Ovary (tissue), 9 donors: ENCODE results near the gene NR3C1. TPM values are rescaled to one million over a fixed set of nuclear protein-coding genes. Genes with fewer than 3 reads are reported as not detected.

Experiments used
- DNase-seq, 5 donors: peaks; one replicate each; pipeline ENCODE4 v3.0.0-alpha.2; 2019 to 2020
- H3K27ac ChIP-seq, 2 donors: fragments of 200-600 bp; one replicate each; pipeline versions ENCODE4 v1.5.1 to v1.8.0; 2019 to 2022
- H3K27me3 ChIP-seq: fragments of 200-600 bp; one replicate; pipeline ENCODE4 v1.8.0; 2022
- H3K36me3 ChIP-seq: fragments of 200-600 bp; sonication (generic); one replicate; pipeline ENCODE4 v1.5.1; 2019
- H3K4me1 ChIP-seq: one replicate; pipeline ENCODE4 v1.8.1; 2013; ENCODE audit warnings: mild to moderate bottlenecking, moderate library complexity; ENCODE audit not compliant: insufficient read depth
- H3K4me3 ChIP-seq: fragments of 200-600 bp; sonication (generic); one replicate; pipeline ENCODE4 v1.5.1; 2017
- H3K9me3 ChIP-seq, 2 donors: fragments of 200-600 bp in 1 of 2; sonication (generic) in 1 of 2; one replicate each; pipeline versions ENCODE4 v1.5.1 to v1.8.1; 2013 to 2019; ENCODE audit warnings: mild to moderate bottlenecking in 1 of 2, moderate library complexity in 1 of 2
- EP300 ChIP-seq: sonication (generic); formaldehyde crosslinking; IDR thresholded peaks from one replicate; pipeline ENCODE4 v1.6.1; 2017; ENCODE audit warnings: antibody characterized with exemption
- POLR2A ChIP-seq: fragments of 450-650 bp; IDR thresholded peaks from one replicate; pipeline ENCODE4 v1.6.1; 2017; ENCODE audit warnings: antibody characterized with exemption, mild to moderate bottlenecking, moderate library complexity
- WGBS, 3 donors: extraction: QIAGEN DNeasy Blood & Tissue Kit in 1 of 3; methylation state at CpG; one replicate each; pipeline versions ENCODE4 v1.1.5 to v1.1.7; 2013 to 2017; 5-methylcytosine and 5-hydroxymethylcytosine counted together
- intact Hi-C, 4 donors: fragments of 100-400 bp; cut with DNase I; formaldehyde crosslinking; loops; one replicate each; pipeline versions ENCODE4 v1.11.0 to v1.15.1; 2022 to 2023
- polyA plus RNA-seq, 2 donors: library from polyadenylated mRNA; stranded (reverse); fragments of 200-250 nt in 1 of 2; fragments of 350-450 nt in 1 of 2; fragmentation: Illumina TruSeq in 1 of 2; extraction: RNeasy Lipid Tissue Mini Kit (QIAGEN cat#74804) in 1 of 2; gene quantifications; one replicate each; pipeline ENCODE4 v1.2.3, GENCODE V29; 2013 to 2014
- total RNA-seq, 7 donors: library from RNA; depleted of rRNA in 2 of 7; stranded (reverse); fragments of >200 nt in 2 of 7; fragmentation: NEBNext Ultra II Directional in 3 of 7; extraction: Animal tissue kit (Norgen Biotek cat#: 25700) in 3 of 7; gene quantifications; one replicate each; pipeline versions ENCODE4 v1.1.0 to v1.2.4, GENCODE V29; 2016 to 2023
- TF ChIP-seq, protein P1 (sequence below), 3 donors: fragments of 450-650 bp in 2 of 3; fragments of 200-600 bp in 1 of 3; IDR thresholded peaks; one replicate each; pipeline versions ENCODE4 v1.5.1 to v1.8.0; 2016 to 2022; ENCODE audit warnings: antibody characterized with exemption in 3 of 3, mild to moderate bottlenecking in 1 of 3
- donor health status: DM: no; HTN: no; CAD: no; lungs with moderate emphysema.
- donor health status: DM: no; HTN: no; CAD: no.
- donor health status: Bipolar disorder and iron deficiency.
- donor health status: DM: yes; HTN: yes; CAD: no.
- donor health status: DM: no; HTN: no; CAD: no.
- donor health status: DM: yes; HTN: yes; CAD: no.

Gene NR3C1
- total and polyA plus RNA-seq, 9 donors: 15.5 to 54.3 (median 38.4) TPM

DNA sequence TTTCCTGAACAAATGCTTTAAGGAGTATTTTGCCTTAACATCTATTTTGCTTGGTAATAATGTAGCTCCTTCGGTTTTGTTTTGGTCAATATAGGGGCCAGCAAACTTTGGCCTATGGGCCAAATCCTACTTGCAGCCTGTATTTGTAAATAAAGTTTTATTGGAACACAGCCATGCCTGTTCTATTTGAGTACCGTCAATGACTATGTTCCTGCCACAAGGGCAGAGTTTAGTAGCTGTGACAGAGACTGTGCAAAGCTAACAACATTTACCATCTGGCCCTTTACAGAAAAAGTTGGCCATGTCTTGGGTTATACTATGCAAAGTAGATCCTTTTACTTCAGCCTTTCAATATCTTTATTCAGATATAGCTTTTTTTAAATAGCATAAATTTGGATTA lies 113.4 kb downstream of the NR3C1 start:
- Histone ChIP-seq H3K36me3 (no peaks in the 10 kb centered on the region), H3K9me3 (no peaks in the 10 kb centered on the region), H3K27ac (no peak overlapping the region), H3K4me3 (no peak overlapping the region), H3K4me1 (no peaks in the 10 kb centered on the region), H3K27me3 (no peaks in the 10 kb centered on the region)
- WGBS, 3 donors: 77 to 83% (median 82%) methylated on average over 2 of the region's 2 CpGs
- intact Hi-C loops: no loop called here
- no peak for DNase-seq
- TF ChIP-seq, protein P1, sequence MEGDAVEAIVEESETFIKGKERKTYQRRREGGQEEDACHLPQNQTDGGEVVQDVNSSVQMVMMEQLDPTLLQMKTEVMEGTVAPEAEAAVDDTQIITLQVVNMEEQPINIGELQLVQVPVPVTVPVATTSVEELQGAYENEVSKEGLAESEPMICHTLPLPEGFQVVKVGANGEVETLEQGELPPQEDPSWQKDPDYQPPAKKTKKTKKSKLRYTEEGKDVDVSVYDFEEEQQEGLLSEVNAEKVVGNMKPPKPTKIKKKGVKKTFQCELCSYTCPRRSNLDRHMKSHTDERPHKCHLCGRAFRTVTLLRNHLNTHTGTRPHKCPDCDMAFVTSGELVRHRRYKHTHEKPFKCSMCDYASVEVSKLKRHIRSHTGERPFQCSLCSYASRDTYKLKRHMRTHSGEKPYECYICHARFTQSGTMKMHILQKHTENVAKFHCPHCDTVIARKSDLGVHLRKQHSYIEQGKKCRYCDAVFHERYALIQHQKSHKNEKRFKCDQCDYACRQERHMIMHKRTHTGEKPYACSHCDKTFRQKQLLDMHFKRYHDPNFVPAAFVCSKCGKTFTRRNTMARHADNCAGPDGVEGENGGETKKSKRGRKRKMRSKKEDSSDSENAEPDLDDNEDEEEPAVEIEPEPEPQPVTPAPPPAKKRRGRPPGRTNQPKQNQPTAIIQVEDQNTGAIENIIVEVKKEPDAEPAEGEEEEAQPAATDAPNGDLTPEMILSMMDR (IDR thresholded peaks at IDR 0.05): no peak
- no peak for TF ChIP-seq EP300
- no peak for TF ChIP-seq POLR2A

DNA sequence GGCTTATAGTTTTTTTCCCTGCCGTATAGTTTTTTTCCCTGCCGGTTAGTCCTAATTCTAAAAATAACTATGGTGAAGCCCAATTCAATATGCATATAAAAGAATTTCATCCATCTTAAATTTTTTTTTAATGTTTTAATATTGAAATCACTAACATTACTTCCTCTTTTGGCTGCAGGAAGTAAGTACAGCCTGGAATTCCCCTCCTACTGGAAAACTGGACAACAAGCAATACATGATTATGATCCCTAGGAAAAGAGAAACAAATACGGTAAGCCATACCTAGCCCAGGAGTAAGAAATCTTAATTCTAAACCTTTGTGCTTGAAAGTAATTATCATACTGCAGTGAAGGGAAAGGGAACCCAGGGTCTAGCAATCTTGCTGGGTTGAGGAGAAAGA lies 119.0 kb downstream of the NR3C1 start:
- Histone ChIP-seq H3K4me3 (no peak overlapping the region), H3K9me3 (no peaks in the 10 kb centered on the region), H3K36me3 (no peaks in the 10 kb centered on the region), H3K27ac (no peak overlapping the region), H3K4me1 (no peaks in the 10 kb centered on the region), H3K27me3 (no peaks in the 10 kb centered on the region)
- no peak for DNase-seq
- TF ChIP-seq, protein P1 (IDR thresholded peaks at IDR 0.05): no peak
- no peak for TF ChIP-seq EP300
- no peak for TF ChIP-seq POLR2A
- WGBS, 3 donors: 93 to 97% (median 94%) methylated on average over 3 of the region's 3 CpGs
- intact Hi-C loops: no loop called here

DNA sequence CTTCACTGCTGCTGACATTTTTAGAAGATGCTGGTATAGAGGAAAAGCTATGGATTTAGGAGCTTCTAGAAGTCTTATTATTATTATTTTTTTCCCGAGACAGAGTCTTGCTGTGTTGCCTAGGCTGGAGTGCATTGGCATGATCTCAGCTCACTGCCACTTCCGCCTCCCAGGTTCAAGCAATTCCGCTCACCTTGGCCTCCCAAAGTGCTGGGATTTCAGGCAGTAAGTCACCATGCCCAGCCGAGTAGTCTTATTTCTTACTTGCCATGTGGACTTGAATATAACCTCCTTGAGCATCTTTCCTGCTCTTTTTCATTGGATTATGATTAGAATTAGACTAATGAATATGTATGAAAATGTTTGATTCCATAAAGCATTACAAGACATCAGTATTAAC lies 119.5 kb downstream of the NR3C1 start:
- Histone ChIP-seq H3K4me3 (no peak overlapping the region), H3K36me3 (no peaks in the 10 kb centered on the region), H3K27ac (no peak overlapping the region), H3K9me3 (no peaks in the 10 kb centered on the region), H3K27me3 (no peaks in the 10 kb centered on the region), H3K4me1 (no peaks in the 10 kb centered on the region)
- DNase-seq: no peak
- intact Hi-C loops: no loop called here
- 96 to 99% (median 97%) methylated on average over 4 of the region's 4 CpGs for WGBS, 3 donors
- TF ChIP-seq POLR2A (no peak), EP300 (no peak)
- TF ChIP-seq, protein P1 (IDR thresholded peaks at IDR 0.05): no peak

DNA sequence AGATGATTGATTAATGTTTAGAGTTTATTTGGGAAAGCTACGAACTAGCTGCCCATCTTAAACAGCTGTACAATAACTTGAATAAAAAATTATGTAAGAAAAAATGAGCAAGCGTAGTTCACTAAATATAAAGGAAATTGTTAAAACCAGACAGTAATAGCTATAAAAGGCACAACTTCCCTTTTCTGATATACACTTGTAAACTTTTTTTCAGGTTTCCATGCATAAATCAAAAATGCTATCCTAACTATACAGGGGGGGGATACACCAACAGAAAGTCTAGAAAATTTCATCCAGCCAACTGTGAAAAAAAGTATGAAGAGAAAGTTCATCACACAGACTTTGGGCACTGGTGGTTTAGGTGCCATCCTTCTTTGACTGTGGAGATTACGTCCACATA lies 122.3 kb downstream of the NR3C1 start:
- intact Hi-C loops: no loop called here
- Histone ChIP-seq H3K27ac (no peak overlapping the region), H3K9me3 (no peaks in the 10 kb centered on the region), H3K36me3 (no peaks in the 10 kb centered on the region), H3K4me1 (no peaks in the 10 kb centered on the region), H3K27me3 (no peaks in the 10 kb centered on the region), H3K4me3 (no peak overlapping the region)
- DNase-seq: no peak
- 93 to 97% (median 95%) methylated on average over 3 of the region's 3 CpGs for WGBS, 3 donors
- TF ChIP-seq, protein P1 (IDR thresholded peaks at IDR 0.05): no peak
- TF ChIP-seq POLR2A (no peak), EP300 (no peak)

DNA sequence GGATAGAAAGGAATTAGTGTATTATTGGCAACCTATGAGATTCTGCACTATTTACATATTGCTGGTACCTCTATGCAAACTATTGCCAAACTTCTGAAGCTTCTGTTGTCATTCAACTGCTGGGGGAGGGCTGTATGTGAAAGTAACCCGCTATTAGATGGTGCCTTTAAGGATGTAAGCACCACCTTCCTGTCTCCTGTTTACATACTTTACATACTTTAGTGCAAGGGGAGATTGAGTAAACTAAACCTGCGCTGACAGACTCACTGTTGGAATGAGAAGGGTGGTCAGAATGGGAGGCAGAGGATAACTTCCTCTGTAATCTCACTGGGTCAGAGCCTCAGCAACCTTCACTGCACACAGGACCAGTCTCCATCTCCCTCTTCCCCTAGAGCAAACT lies 123.8 kb downstream of the NR3C1 start:
- Histone ChIP-seq H3K4me1 (no peaks in the 10 kb centered on the region), H3K27ac (no peak overlapping the region), H3K4me3 (no peak overlapping the region), H3K9me3 (no peaks in the 10 kb centered on the region), H3K36me3 (no peaks in the 10 kb centered on the region), H3K27me3 (no peaks in the 10 kb centered on the region)
- no peak for DNase-seq
- TF ChIP-seq, protein P1 (IDR thresholded peaks at IDR 0.05): no peak
- TF ChIP-seq EP300 (no peak), POLR2A (no peak)
- WGBS, 3 donors: 22 to 40% (median 36%) methylated on average over 2 of the region's 2 CpGs
- intact Hi-C loops: no loop called here
